DND-41 (cell line): Measurements from ENCODE around the gene NEDD4.

ENCODE experiments used
- ATAC-seq: fragments of 200-7000 bp; cut with Tn5 transposase; 3 replicates; pipeline ENCODE4 v1.9.1; 2021; ENCODE audit warnings: low read depth; ENCODE audit not compliant: insufficient read depth
- DNase-seq: peaks from one replicate; pipeline ENCODE4 v3.0.0-alpha.2; 2020
- H2AFZ ChIP-seq: 2 replicates; pipeline ENCODE4 v1.6.0; 2012; ENCODE audit warnings: low read depth, low read length
- H3K27ac ChIP-seq: 2 replicates; pipeline ENCODE4 v1.5.1; 2012; ENCODE audit warnings: low read length, inconsistent platforms
- H3K27me3 ChIP-seq: fragments of 200-600 bp; sonication (generic); 2 replicates; pipeline ENCODE4 v1.6.0; 2012; ENCODE audit warnings: low read length, mild to moderate bottlenecking, inconsistent platforms; ENCODE audit not compliant: insufficient read depth, poor library complexity
- H3K36me3 ChIP-seq: 2 replicates; pipeline ENCODE4 v1.5.1; 2012; ENCODE audit warnings: low read length, inconsistent platforms; ENCODE audit not compliant: insufficient read depth
- H3K4me1 ChIP-seq: 2 replicates; pipeline ENCODE4 v1.5.1; 2012; ENCODE audit warnings: mild to moderate bottlenecking, low read length; ENCODE audit not compliant: insufficient read depth
- H3K4me2 ChIP-seq: 2 replicates; pipeline ENCODE4 v1.6.0; 2012; ENCODE audit warnings: mild to moderate bottlenecking, moderate library complexity, low read length, inconsistent platforms; ENCODE audit not compliant: insufficient read depth
- H3K4me3 ChIP-seq, 2 experiments: fragments of 200-600 bp in 1 of 2; shearing (Covaris generic) in 1 of 2; 2 replicates each; pipeline ENCODE4 v1.5.1; 2012 to 2016; ENCODE audit warnings: inconsistent platforms in 2 of 2, low read length in 2 of 2, mild to moderate bottlenecking in 2 of 2, low read depth in 1 of 2, moderate library complexity in 1 of 2
- H3K79me2 ChIP-seq: 2 replicates; pipeline ENCODE4 v1.6.0; 2012; ENCODE audit warnings: low read length, inconsistent platforms; ENCODE audit not compliant: insufficient read depth
- H3K9ac ChIP-seq: 2 replicates; pipeline ENCODE4 v1.6.0; 2012; ENCODE audit warnings: low read depth, mild to moderate bottlenecking, inconsistent platforms, low read length, moderate library complexity
- H3K9me3 ChIP-seq: 2 replicates; pipeline ENCODE4 v1.5.1; 2012; ENCODE audit warnings: low read length, moderate library complexity, mild to moderate bottlenecking, inconsistent platforms; ENCODE audit not compliant: insufficient read depth, severe bottlenecking
- H4K20me1 ChIP-seq: 2 replicates; pipeline ENCODE4 v1.6.0; 2012; ENCODE audit warnings: low read length; ENCODE audit not compliant: insufficient read depth
- CTCF ChIP-seq: IDR thresholded peaks from 2 replicates; pipeline ENCODE4 v1.5.1; 2012; ENCODE audit warnings: borderline replicate concordance, low read length, moderate library complexity, mild to moderate bottlenecking; ENCODE audit not compliant: poor library complexity, severe bottlenecking; ENCODE audit errors: extremely low read depth
- EZH2 ChIP-seq: IDR thresholded peaks from 3 replicates; pipeline ENCODE4 v1.6.1; 2012; ENCODE audit warnings: borderline replicate concordance, low read depth, mild to moderate bottlenecking, moderate library complexity, low read length, inconsistent platforms; ENCODE audit not compliant: severe bottlenecking

The NEDD4 gene

GRCh38 chr15:55916666-55917409, 76.6 kb downstream of the NEDD4 start:
- Histone ChIP-seq H2AFZ (no peak overlapping the region), H3K9me3 (no peaks in the 10 kb centered on the region), H3K79me2 (no peaks in the 10 kb centered on the region), H4K20me1 (no peaks in the 10 kb centered on the region), H3K27ac (no peak overlapping the region), H3K4me2 (no peak overlapping the region), H3K9ac (no peak overlapping the region), H3K27me3 (no peaks in the 10 kb centered on the region), H3K36me3 (no peaks in the 10 kb centered on the region), H3K4me3 (no peak overlapping the region), H3K4me1 (no peaks in the 10 kb centered on the region)
- DNase-seq (no peak), ATAC-seq (no peak)
- no peak for TF ChIP-seq CTCF
- TF ChIP-seq EZH2: no peak

- no peaks in the 10 kb centered on the region for H4K20me1 ChIP-seq
- no peak overlapping the region for H3K9ac ChIP-seq
- no peaks in the 10 kb centered on the region for H3K79me2 ChIP-seq
- ATAC-seq (no peak), DNase-seq (no peak)
- no peak overlapping the region for H2AFZ ChIP-seq
- no peak overlapping the region for H3K4me2 ChIP-seq
- H3K27ac ChIP-seq: no peak overlapping the region
- no peaks in the 10 kb centered on the region for H3K4me1 ChIP-seq
- no peak overlapping the region for H3K4me3 ChIP-seq
- H3K27me3 ChIP-seq: no peaks in the 10 kb centered on the region
- no peaks in the 10 kb centered on the region for H3K9me3 ChIP-seq
- no peak for TF ChIP-seq CTCF
- no peak for TF ChIP-seq EZH2
- H3K36me3 ChIP-seq: no peaks in the 10 kb centered on the region
These were observed 77.4 kb downstream of the NEDD4 start for GRCh38 chr15:55915876-55916567.

- TF ChIP-seq EZH2: no peak
- TF ChIP-seq CTCF: no peak
- Histone ChIP-seq H3K27me3 (no peaks in the 10 kb centered on the region), H3K79me2 (no peaks in the 10 kb centered on the region), H3K36me3 (no peaks in the 10 kb centered on the region), H3K9me3 (no peaks in the 10 kb centered on the region), H3K9ac (no peak overlapping the region), H2AFZ (no peak overlapping the region), H4K20me1 (no peaks in the 10 kb centered on the region), H3K4me3 (no peak overlapping the region), H3K4me1 (no peaks in the 10 kb centered on the region), H3K4me2 (no peak overlapping the region), H3K27ac (no peak overlapping the region)
- ATAC-seq (no peak), DNase-seq (no peak)
These were observed 78.2 kb downstream of the NEDD4 start for GRCh38 chr15:55915221-55915620.
